Mononuclear cell (primary cell): ENCODE measurements around the gene NOSTRIN. TPM values are rescaled to one million over a fixed set of nuclear protein-coding genes. Genes with fewer than 3 reads are reported as not detected.
"Not testable (repeated sequence)": the region's sequence is repeated elsewhere in the genome, so short reads cannot be mapped to it uniquely, and the experiment has no call there.

Source experiments
- H3K27me3 ChIP-seq: 2 replicates; pipeline ENCODE4 v1.6.0; 2011; ENCODE audit warnings: low read length, control low read depth; ENCODE audit not compliant: insufficient read depth
- H3K4me1 ChIP-seq: 2 replicates; pipeline ENCODE4 v1.5.1; 2011; ENCODE audit warnings: mild to moderate bottlenecking, low read length, control low read depth; ENCODE audit not compliant: insufficient read depth
- H3K4me3 ChIP-seq: 2 replicates; pipeline ENCODE4 v1.5.1; 2011; ENCODE audit warnings: mild to moderate bottlenecking, low read length, moderate library complexity
- H3K9me3 ChIP-seq: 2 replicates; pipeline ENCODE4 v1.5.1; 2011; ENCODE audit warnings: low read depth, mild to moderate bottlenecking, control low read depth, low read length
- total RNA-seq: library from RNA; depleted of rRNA; stranded (reverse); fragments of >200 nt; gene quantifications from one replicate; pipeline ENCODE4 v1.2.3, GENCODE V29; 2012

Gene NOSTRIN
- total RNA-seq, 1 donor: 2.0 TPM

- Histone ChIP-seq H3K27me3 (no peaks in the 10 kb centered on the region), H3K4me1 (no peaks in the 10 kb centered on the region), H3K9me3 (no peaks in the 10 kb centered on the region), H3K4me3 (no peak overlapping the region)
Observed at GRCh38 chr2:168781191-168781817, 21.1 kb upstream of the NOSTRIN start.

GRCh38 chr2:168782271-168782670 is 20.2 kb upstream of the NOSTRIN start:
- Histone ChIP-seq H3K4me3 (no peak overlapping the region), H3K27me3 (no peaks in the 10 kb centered on the region), H3K9me3 (no peaks in the 10 kb centered on the region), H3K4me1 (no peaks in the 10 kb centered on the region)

- Histone ChIP-seq H3K4me1 (no peaks in the 10 kb centered on the region), H3K27me3 (no peaks in the 10 kb centered on the region), H3K9me3 (no peaks in the 10 kb centered on the region), H3K4me3 (no peak overlapping the region)
Observed at GRCh38 chr2:168784993-168785392, 17.4 kb upstream of the NOSTRIN start.

GRCh38 chr2:168787098-168787781 is 15.2 kb upstream of the NOSTRIN start:
- H3K4me1 ChIP-seq: no peaks in the 10 kb centered on the region
- H3K4me3 ChIP-seq: no peak overlapping the region
- H3K27me3 ChIP-seq: no peaks in the 10 kb centered on the region
- no peaks in the 10 kb centered on the region for H3K9me3 ChIP-seq

- Histone ChIP-seq H3K27me3 (no peaks in the 10 kb centered on the region), H3K4me3 (no peak overlapping the region), H3K9me3 (no peaks in the 10 kb centered on the region), H3K4me1 (no peaks in the 10 kb centered on the region)
Observed at GRCh38 chr2:168787782-168788376, 14.6 kb upstream of the NOSTRIN start.

GRCh38 chr2:168789776-168790175 is 12.7 kb upstream of the NOSTRIN start:
- no peaks in the 10 kb centered on the region for H3K9me3 ChIP-seq

GRCh38 chr2:168790226-168790902 is 12.1 kb upstream of the NOSTRIN start:
- Histone ChIP-seq H3K4me1 (no peaks in the 10 kb centered on the region), H3K4me3 (no peak overlapping the region), H3K9me3 (no peaks in the 10 kb centered on the region)

More at GRCh38 chr2:168789776-168790175, 12.7 kb upstream of the NOSTRIN start:
- Histone ChIP-seq H3K27me3 (no peaks in the 10 kb centered on the region), H3K4me3 (no peak overlapping the region), H3K4me1 (no peaks in the 10 kb centered on the region)

GRCh38 chr2:168791140-168791539 is 11.3 kb upstream of the NOSTRIN start:
- not testable (repeated sequence) for H3K9me3 ChIP-seq, H3K4me3 ChIP-seq, H3K4me1 ChIP-seq, H3K27me3 ChIP-seq

More at GRCh38 chr2:168790226-168790902, 12.1 kb upstream of the NOSTRIN start:
- no peaks in the 10 kb centered on the region for H3K27me3 ChIP-seq

GRCh38 chr2:168793596-168793995 is 8.8 kb upstream of the NOSTRIN start:
- Histone ChIP-seq H3K9me3 (no peaks in the 10 kb centered on the region), H3K27me3 (no peaks in the 10 kb centered on the region), H3K4me1 (no peaks in the 10 kb centered on the region), H3K4me3 (no peak overlapping the region)

- H3K27me3 ChIP-seq: no peaks in the 10 kb centered on the region
- no peaks in the 10 kb centered on the region for H3K9me3 ChIP-seq
- H3K4me1 ChIP-seq: no peaks in the 10 kb centered on the region
- no peak overlapping the region for H3K4me3 ChIP-seq
Observed at GRCh38 chr2:168794968-168795367, 7.5 kb upstream of the NOSTRIN start.

- H3K27me3 ChIP-seq: no peaks in the 10 kb centered on the region
- H3K4me1 ChIP-seq: no peaks in the 10 kb centered on the region
- no peak overlapping the region for H3K4me3 ChIP-seq
- H3K9me3 ChIP-seq: no peaks in the 10 kb centered on the region
Observed at GRCh38 chr2:168796090-168796577, 6.3 kb upstream of the NOSTRIN start.

GRCh38 chr2:168796583-168797285 is 5.7 kb upstream of the NOSTRIN start:
- H3K4me1 ChIP-seq: no peaks in the 10 kb centered on the region
- H3K9me3 ChIP-seq: no peaks in the 10 kb centered on the region
- no peak overlapping the region for H3K4me3 ChIP-seq
- H3K27me3 ChIP-seq: no peaks in the 10 kb centered on the region

GRCh38 chr2:168797286-168797655 is 5.2 kb upstream of the NOSTRIN start:
- no peaks in the 10 kb centered on the region for H3K9me3 ChIP-seq
- no peaks in the 10 kb centered on the region for H3K4me1 ChIP-seq
- no peaks in the 10 kb centered on the region for H3K27me3 ChIP-seq
- H3K4me3 ChIP-seq: no peak overlapping the region

GRCh38 chr2:168798076-168798887 is 4.2 kb upstream of the NOSTRIN start:
- no peaks in the 10 kb centered on the region for H3K27me3 ChIP-seq
- no peaks in the 10 kb centered on the region for H3K4me1 ChIP-seq
- H3K9me3 ChIP-seq: no peaks in the 10 kb centered on the region
- no peak overlapping the region for H3K4me3 ChIP-seq
